K562 (cell line): Measurements from ENCODE around the gene HAUS7. TPM values are rescaled to one million over a fixed set of nuclear protein-coding genes. Genes with fewer than 3 reads are reported as not detected.

Source experiments
- ATAC-seq: fragments of 200-7000 bp; cut with Tn5 transposase; 3 replicates; pipeline ENCODE4 v1.9.1; 2020; ENCODE audit warnings: moderate library complexity
- BruUV-seq: library from RNA; stranded (reverse); fragments of 400-500 nt; replicated peaks from 2 replicates; lab custom pipeline; 2021; lab: Mats Ljungman, UMichigan
- CTCF ChIA-PET: fragments of 300-600 bp; formaldehyde crosslinking; extraction: SDS; loops from one replicate; lab custom pipeline; 2021; ENCODE audit warnings: low intra/inter-chr PET ratio; lab: Yijun Ruan, JAX
- POLR2A ChIA-PET: fragments of 300-600, 350-650 bp; sonication (Branson Sonifier 250); formaldehyde crosslinking; extraction: SDS; loops from one replicate; lab custom pipeline; 2021; ENCODE audit warnings: antibody characterized with exemption, inconsistent platforms; lab: Yijun Ruan, JAX
- DNase-seq, 4 experiments: peaks; one replicate each; pipeline versions ENCODE4 v3.0.0 to v3.0.0-alpha.2; 2011 to 2018; ENCODE audit warnings: low spot score in 3 of 4, mixed read lengths in 3 of 4; ENCODE audit errors: extremely low read depth in 1 of 4
- FAIRE-seq: peaks from 2 replicates; lab custom pipeline; 2011; peaks lifted over from hg19 to GRCh38; lab: Jason Lieb, UNC
- H2AFZ ChIP-seq: 2 replicates; pipeline ENCODE4 v1.6.0; 2011; ENCODE audit warnings: low read depth, low read length, control low read depth, inconsistent platforms
- H3K27ac ChIP-seq: fragments of 200-600 bp; 3 replicates; pipeline ENCODE4 v1.8.0; 2011; ENCODE audit warnings: low read depth, mild to moderate bottlenecking, control low read depth, inconsistent platforms, low read length, moderate library complexity, mixed read lengths; ENCODE audit errors: extremely low read depth
- H3K27me3 ChIP-seq, 2 experiments: fragments of 300-600 bp in 1 of 2; 2 replicates in 1 of 2; 3 replicates in 1 of 2; pipeline versions ENCODE4 v1.6.0 to v1.8.0; 2011; ENCODE audit warnings: inconsistent platforms in 2 of 2, low read length in 2 of 2, mild to moderate bottlenecking in 1 of 2, mixed read lengths in 1 of 2, moderate library complexity in 1 of 2; ENCODE audit not compliant: control insufficient read depth in 2 of 2, insufficient read depth in 2 of 2
- H3K36me3 ChIP-seq: fragments of 300-600 bp; 3 replicates; pipeline ENCODE4 v1.8.0; 2011; ENCODE audit warnings: mild to moderate bottlenecking, low read length, inconsistent platforms; ENCODE audit not compliant: control insufficient read depth, insufficient read depth
- H3K4me1 ChIP-seq, 2 experiments: fragments of 200-600 bp in 1 of 2; replicated peaks in 1 of 2; 2 replicates in 1 of 2; 3 replicates in 1 of 2; pipeline versions ENCODE4 v1.5.1 to v1.8.0; 2011; ENCODE audit warnings: inconsistent platforms in 2 of 2, low read length in 2 of 2, mild to moderate bottlenecking in 1 of 2, mixed read lengths in 1 of 2, moderate library complexity in 1 of 2; ENCODE audit not compliant: control insufficient read depth in 2 of 2, insufficient read depth in 2 of 2
- H3K4me2 ChIP-seq: 2 replicates; pipeline ENCODE4 v1.6.1; 2011; ENCODE audit warnings: low read length, control low read depth, inconsistent platforms, mixed read lengths; ENCODE audit not compliant: insufficient read depth
- H3K4me3 ChIP-seq: fragments of 200-600 bp; sonication (generic), shearing (Covaris generic); 2 replicates; pipeline ENCODE4 v1.5.1; 2016; ENCODE audit warnings: control low read depth, inconsistent platforms
- H3K79me2 ChIP-seq: fragments of 200-600 bp; 3 replicates; pipeline ENCODE4 v1.8.0; 2011; ENCODE audit warnings: low read length, inconsistent platforms; ENCODE audit not compliant: control insufficient read depth, insufficient read depth
- H3K9ac ChIP-seq, 2 experiments: 2 replicates each; pipeline versions ENCODE4 v1.6.0 to v1.6.1; 2011; ENCODE audit warnings: low read depth in 2 of 2, low read length in 2 of 2, control low read depth in 1 of 2, inconsistent platforms in 1 of 2, mild to moderate bottlenecking in 1 of 2, mixed read lengths in 1 of 2; ENCODE audit not compliant: insufficient read depth in 1 of 2
- H3K9me1 ChIP-seq: one replicate; pipeline ENCODE4 v1.6.0; 2011; ENCODE audit warnings: inconsistent platforms, mild to moderate bottlenecking, low read length, moderate library complexity; ENCODE audit not compliant: control insufficient read depth, insufficient read depth
- H3K9me3 ChIP-seq: replicated peaks from 2 replicates; pipeline ENCODE4 v1.5.1; 2011; ENCODE audit warnings: low read depth, low read length, inconsistent platforms; ENCODE audit not compliant: control insufficient read depth, insufficient read depth
- H4K20me1 ChIP-seq: replicated peaks from 2 replicates; pipeline ENCODE4 v1.6.1; 2011; ENCODE audit warnings: low read length, inconsistent platforms, mixed read lengths; ENCODE audit not compliant: control insufficient read depth, insufficient read depth
- IFI16 ChIP-seq: fragments of 250-450 bp; sonication (Bioruptor Pico); IDR thresholded peaks from 2 replicates; pipeline ENCODE4 v2.1.2; 2022; ENCODE audit warnings: mild to moderate bottlenecking, inconsistent platforms
- NFYB ChIP-seq: IDR thresholded peaks from 2 replicates; pipeline ENCODE4 v1.6.1; 2011; ENCODE audit warnings: mild to moderate bottlenecking, moderate library complexity; ENCODE audit not compliant: insufficient read length; ENCODE audit errors: extremely low read depth
- POLR2G ChIP-seq: fragments of 200-400 bp; formaldehyde crosslinking; IDR thresholded peaks from 2 replicates; pipeline ENCODE4 v1.6.1; 2017; ENCODE audit warnings: low read depth, mild to moderate bottlenecking, antibody characterized with exemption, low read length, moderate library complexity
- PPARD ChIP-seq: fragments of 250-450 bp; sonication (Bioruptor Pico); IDR thresholded peaks from 2 replicates; pipeline ENCODE4 v1.8.0; 2022; ENCODE audit warnings: inconsistent platforms, mild to moderate bottlenecking, moderate library complexity
- WGBS: fragments of 100-300 bp; shearing (Covaris generic); methylation state at CpG from one replicate; pipeline ENCODE4 v1.1.6; 2016; ENCODE audit warnings: low coverage, mixed read lengths; ENCODE audit not compliant: insufficient coverage; ENCODE audit errors: missing lambda C conversion rate; 5-methylcytosine and 5-hydroxymethylcytosine counted together
- in situ Hi-C: fragments of 300-500 bp; cut with MboI; formaldehyde crosslinking; loops from 4 replicates; pipeline ENCODE4 v1.15.0; 2018; ENCODE audit warnings: inconsistent platforms, mixed read lengths
- intact Hi-C: fragments of 100-400 bp; cut with micrococcal nuclease; formaldehyde crosslinking; loops from 2 replicates; pipeline ENCODE4 v1.14.2; 2022
- polyA plus RNA-seq, 8 experiments: library from polyadenylated mRNA; depleted of rRNA in 4 of 8; stranded (reverse) in 5 of 8; unstranded in 3 of 8; fragments of >200 nt; fragmentation: Nextera tagmentation in 2 of 8; fragmentation: Illumina TruSeq in 1 of 8; extraction: Ambion mirVana in 2 of 8; extraction: Trizol in 1 of 8; gene quantifications; 2 replicates each; pipeline versions ENCODE4 v1.2.1 to v1.2.3, GENCODE V29; 2011 to 2014; ENCODE audit warnings: inconsistent platforms in 1 of 8, missing spikeins in 1 of 8
- total RNA-seq, 7 experiments: library from RNA; depleted of rRNA in 6 of 7; stranded (reverse); fragments of >200 nt in 6 of 7; fragmentation: Illumina TruSeq in 2 of 7; extraction: Trizol in 2 of 7; gene quantifications; 2 replicates each; pipeline versions ENCODE4 v1.2.1 to v1.2.3, GENCODE V29; 2011 to 2021; ENCODE audit warnings: low replicate concordance in 1 of 7
- TF ChIP-seq, protein P1 (sequence below): fragments of 450-650 bp; formaldehyde crosslinking; IDR thresholded peaks from 2 replicates; pipeline ENCODE4 v1.4.0; 2020; ENCODE audit warnings: mild to moderate bottlenecking, mixed read lengths

Gene HAUS7
- total and polyA plus RNA-seq, 9 of the 15 experiments (the other 6 are each of a cell fraction or from before 2014, with no cell fraction given): 10.0 to 94.9 (median 48.8) TPM

DNA sequence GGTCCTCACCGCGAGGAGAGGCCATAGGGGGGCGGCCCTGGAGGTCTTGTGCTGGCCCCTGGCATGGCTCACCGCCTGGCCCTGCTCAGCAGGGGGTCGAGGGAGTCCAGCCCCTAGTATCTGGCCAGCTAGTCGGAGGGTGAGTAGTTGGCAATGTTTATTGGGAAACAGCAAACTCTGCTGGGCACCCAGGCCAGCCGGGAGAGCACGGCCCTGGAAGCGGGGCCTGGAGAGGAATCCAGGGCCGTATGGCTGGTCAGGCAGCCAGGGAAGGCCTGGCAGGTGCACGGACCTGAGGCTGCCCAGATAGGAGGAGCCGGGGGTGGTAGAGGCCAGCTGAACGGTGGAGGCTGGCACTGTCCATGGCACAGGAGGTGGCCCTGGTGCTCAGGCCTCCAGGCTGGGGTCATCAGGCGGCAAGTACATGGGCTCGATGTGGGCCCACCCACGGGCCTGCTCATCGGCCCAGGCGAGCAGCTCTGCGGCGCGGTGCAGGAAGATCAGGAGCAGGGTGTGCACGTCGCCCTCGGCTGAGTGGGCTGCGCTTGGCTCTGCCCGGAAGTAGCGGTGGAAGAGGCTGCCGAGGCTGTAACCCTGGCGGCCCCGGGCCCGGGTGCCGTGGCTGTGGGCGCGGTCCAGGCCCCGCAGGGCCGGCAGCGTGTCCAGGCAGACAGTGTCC is 25.9 kb downstream of the HAUS7 start:
- intact Hi-C loops: no loop called here

More for the DNA sequence above, 25.9 kb downstream of the HAUS7 start:
- CTCF ChIA-PET: no interaction called here
- Histone ChIP-seq H3K4me2 (no peak overlapping the region), H3K36me3 (no peaks in the 10 kb centered on the region; the same call in 2 of the 3 replicates), H2AFZ (no peak overlapping the region), H3K4me1 (peaks cover 0 to 45% of the 10 kb centered on the region in 2 experiments; a peak in 2 of 5 replicates), H3K9me3 (no peaks in the 10 kb centered on the region), H4K20me1 (no peaks in the 10 kb centered on the region), H3K27me3 (peaks cover 0 to 6% of the 10 kb centered on the region in 2 experiments; a peak in 3 of 5 replicates), H3K4me3 (no peak overlapping the region), H3K27ac (no peak overlapping the region), H3K9ac (no peak overlapping the region), H3K79me2 (no peaks in the 10 kb centered on the region), H3K9me1 (no peaks in the 10 kb centered on the region)
- WGBS: 78% methylated on average over 22 of the region's 37 CpGs
- no TSS peak for BruUV-seq
- FAIRE-seq (no peak), ATAC-seq (no peak), DNase-seq (no peak)
- POLR2A ChIA-PET: interaction anchor here (0.7 kb wide), 1 partner anchor 498 kb away, joined by 3 read pairs; no protein-coding TSS in a partner anchor
- no peak for TF ChIP-seq NFYB
- no peak for TF ChIP-seq IFI16 (CRISPR knock-in tag)
- peak; percentile 48; the same call in 1 of the 2 replicates for TF ChIP-seq POLR2G
- TF ChIP-seq PPARD (CRISPR knock-in tag): no peak
- TF ChIP-seq, protein P1, sequence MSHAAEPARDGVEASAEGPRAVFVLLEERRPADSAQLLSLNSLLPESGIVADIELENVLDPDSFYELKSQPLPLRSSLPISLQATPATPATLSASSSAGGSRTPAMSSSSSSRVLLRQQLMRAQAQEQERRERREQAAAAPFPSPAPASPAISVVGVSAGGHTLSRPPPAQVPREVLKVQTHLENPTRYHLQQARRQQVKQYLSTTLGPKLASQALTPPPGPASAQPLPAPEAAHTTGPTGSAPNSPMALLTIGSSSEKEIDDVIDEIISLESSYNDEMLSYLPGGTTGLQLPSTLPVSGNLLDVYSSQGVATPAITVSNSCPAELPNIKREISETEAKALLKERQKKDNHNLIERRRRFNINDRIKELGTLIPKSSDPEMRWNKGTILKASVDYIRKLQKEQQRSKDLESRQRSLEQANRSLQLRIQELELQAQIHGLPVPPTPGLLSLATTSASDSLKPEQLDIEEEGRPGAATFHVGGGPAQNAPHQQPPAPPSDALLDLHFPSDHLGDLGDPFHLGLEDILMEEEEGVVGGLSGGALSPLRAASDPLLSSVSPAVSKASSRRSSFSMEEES (CRISPR knock-in tag): no peak
- in situ Hi-C loops: no loop called here
